Measurements from ENCODE around the gene ING1.

The ING1 gene

DNA sequence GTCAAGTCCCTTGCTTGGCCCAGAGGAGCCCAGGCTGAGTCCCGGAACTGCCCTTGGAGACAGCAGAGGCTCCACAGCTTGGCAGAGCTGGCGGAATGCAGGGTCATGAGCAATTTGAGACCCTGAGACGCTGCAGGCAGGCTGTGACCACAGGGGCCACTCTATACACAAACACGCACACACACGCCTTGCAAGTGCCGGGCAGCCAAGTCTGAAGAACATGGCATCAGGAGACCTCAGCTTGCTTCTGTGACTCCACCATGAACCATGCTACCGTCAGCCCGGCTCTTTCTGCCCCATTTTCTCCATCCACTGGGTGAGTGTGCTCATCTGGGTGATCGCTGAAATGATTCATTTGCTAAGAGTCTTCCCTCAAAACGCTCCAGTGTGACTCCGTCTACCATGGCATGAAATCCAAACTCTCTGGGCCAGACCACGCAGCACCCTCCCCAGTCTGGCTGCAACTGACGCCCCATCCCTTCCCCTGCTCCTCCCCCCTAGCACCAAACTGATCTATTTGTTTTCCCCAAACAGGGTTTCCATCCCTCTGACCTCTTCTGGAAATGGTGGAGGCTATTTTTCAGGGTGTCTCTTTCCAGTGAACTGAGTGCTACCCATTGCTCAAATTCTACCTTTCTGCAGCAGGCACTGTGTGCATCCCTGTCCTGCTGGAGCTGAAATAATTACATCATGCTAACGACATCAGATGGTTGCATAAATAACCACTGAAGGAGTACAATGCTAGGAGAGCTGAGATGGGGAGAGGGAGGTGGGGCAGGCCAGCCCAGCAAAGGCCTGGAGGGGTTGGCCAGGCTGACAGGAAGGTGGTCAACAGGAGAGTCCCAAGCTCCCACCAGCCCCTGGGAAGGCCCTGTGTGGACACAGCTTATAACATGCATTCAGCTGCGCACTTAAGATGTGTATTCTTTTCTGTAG lies 10.6 kb upstream of the ING1 start:
- peak overlapping the region; percentile 2; the same call in 1 of the 2 replicates for H3K27ac ChIP-seq
- TF ChIP-seq, protein P1, sequence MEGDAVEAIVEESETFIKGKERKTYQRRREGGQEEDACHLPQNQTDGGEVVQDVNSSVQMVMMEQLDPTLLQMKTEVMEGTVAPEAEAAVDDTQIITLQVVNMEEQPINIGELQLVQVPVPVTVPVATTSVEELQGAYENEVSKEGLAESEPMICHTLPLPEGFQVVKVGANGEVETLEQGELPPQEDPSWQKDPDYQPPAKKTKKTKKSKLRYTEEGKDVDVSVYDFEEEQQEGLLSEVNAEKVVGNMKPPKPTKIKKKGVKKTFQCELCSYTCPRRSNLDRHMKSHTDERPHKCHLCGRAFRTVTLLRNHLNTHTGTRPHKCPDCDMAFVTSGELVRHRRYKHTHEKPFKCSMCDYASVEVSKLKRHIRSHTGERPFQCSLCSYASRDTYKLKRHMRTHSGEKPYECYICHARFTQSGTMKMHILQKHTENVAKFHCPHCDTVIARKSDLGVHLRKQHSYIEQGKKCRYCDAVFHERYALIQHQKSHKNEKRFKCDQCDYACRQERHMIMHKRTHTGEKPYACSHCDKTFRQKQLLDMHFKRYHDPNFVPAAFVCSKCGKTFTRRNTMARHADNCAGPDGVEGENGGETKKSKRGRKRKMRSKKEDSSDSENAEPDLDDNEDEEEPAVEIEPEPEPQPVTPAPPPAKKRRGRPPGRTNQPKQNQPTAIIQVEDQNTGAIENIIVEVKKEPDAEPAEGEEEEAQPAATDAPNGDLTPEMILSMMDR (conservative IDR thresholded peaks at IDR 0.05) = no peak

DNA sequence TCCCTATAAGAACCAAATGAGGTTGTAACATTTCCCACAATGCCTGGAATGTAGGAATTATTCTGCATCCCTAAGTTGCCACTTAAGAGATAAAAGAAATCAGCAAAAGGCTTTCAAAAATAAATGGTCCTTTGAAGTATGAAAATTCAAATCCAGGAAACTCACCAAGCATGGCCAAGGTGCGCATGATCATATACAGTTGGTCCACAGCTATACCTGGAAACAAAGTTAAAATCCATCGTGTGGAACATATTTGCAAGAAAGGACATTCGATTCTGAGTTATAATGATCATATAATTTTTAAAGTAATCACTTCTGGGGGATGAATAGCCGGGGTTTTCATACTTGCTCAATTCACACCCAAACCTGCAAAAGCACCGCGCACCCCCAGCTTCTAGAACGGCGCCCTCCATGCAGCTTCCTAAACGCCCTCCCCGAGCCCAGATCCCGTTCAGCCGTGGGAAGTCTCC lies 8.1 kb upstream of the ING1 start:
- peak overlapping the region; percentile 90 for H3K27ac ChIP-seq
- TF ChIP-seq, protein P1 (conservative IDR thresholded peaks at IDR 0.05) = no peak

DNA sequence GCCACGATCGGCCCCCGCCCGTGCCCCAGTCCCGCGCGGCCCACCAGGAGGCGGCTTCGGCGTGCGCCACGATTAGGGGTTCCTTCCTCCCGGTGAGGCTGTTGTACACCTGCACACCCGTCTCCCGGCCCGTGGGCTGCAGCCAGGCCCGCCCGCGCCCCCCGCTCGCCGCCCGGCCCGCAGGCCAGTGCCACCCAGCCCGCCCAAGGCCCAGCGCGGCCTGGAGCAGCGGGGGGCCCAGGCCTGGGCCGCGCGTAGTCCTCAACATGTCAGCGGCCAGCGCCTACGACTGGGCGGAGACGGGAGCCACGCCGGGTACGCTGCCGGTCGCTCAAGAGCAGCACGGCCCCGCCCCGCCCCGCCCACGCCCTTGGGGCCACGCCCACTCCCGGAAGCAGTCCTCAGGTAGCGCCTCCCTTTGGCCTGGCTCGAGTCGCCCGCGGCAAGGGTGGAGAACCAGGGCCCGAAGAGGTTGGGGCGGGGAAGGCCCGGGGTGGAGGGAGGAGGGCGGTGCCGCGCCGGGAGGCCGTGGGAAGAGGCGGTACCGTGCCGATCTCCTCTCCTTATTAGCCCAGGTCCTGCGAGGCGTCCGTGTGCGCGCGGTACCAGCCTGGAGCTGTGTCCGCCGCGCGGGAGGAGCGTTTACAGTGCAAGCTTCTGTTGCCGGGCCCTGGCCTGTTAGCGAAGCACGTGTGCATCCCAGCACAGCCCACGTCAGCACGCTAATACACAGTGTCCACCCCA lies 7.5 kb upstream of the ING1 start, which contains the start of gene CARS2:
Gene CARS2 (minus strand): TSS at position 291 of the 744 bp plus-strand sequence. CDS start 23 bp downstream, at position 268.
- peak within 1 kb of the TSS; percentile 90 for H3K27ac ChIP-seq
- TF ChIP-seq, protein P1 (conservative IDR thresholded peaks at IDR 0.05) = peak; percentile 70

DNA sequence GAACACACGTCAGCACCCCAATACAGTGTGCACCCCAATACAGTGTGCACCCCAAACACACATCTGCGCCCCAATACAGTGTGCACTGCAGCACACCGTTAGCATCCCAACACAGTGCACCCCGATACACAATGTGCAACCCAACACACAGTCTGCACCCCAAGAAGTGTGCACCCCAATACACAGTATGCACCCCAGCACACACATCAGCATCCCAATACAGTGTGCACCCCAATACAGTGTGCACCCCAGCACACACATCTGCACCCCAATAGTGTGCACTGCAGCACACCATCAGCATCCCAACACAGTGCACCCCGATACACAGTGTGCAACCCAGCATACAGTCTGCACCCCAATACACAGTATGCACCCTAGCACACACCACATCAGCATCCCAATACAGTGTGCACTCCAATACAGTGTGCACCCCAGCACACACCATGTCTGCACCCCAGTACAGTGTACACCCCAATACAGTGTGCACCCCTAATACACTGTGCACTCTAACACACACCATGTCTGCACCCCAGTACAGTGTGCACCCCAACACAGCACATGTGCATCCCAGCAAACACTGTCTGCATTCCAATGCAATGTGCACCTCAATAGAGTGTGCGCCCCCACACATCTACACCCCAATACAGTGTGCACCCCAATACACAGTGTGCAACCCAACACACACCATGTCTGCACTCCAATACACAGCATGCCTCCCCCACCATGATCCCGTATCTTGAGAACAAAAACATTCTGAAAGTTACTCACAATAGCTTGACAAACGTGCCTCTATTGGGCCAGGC lies 6.7 kb upstream of the ING1 start:
- TF ChIP-seq, protein P1 (conservative IDR thresholded peaks at IDR 0.05) = no peak
- peak overlapping the region; percentile 90 for H3K27ac ChIP-seq

DNA sequence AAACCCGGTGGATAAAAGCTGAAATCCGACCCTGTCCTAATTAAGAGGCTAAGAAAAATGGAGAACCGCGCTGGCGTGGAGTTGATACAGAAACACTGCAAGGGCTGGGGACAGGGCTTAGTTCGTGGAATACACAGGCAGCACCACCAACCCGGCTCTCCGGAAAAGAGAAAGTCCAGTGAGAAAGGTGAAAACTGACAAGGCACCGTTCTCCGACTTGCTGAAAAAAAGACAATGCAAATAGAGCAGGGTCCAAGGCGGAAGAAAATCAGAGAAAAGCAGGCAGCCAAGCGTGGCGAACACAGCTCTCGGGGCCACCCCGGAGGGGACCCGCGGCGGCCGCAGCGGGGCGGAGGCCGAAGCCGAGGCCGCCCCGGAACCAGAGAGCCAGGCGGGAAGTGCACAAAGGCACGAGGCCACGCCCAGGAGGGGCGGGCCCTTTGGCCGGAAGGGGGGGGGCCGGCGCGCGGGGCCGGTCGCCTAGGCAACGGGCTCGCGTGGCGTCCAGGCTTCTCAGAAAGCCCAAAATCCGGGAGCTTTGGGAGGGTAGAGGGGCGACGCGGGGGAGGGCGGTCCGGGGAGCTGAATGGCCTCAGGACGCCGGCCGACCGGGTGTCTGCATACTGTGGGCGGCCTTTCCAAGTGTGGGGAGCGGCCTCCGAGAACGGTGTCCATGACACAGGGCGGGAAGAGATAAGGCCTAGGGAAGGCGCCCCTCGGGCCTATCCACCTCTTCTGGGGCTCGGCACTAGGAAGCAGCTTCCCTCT lies 1.2 kb upstream of the ING1 start:
- TF ChIP-seq, protein P1 (conservative IDR thresholded peaks at IDR 0.05) = peak; percentile 16
- H3K27ac ChIP-seq = peak overlapping the region; percentile 100

DNA sequence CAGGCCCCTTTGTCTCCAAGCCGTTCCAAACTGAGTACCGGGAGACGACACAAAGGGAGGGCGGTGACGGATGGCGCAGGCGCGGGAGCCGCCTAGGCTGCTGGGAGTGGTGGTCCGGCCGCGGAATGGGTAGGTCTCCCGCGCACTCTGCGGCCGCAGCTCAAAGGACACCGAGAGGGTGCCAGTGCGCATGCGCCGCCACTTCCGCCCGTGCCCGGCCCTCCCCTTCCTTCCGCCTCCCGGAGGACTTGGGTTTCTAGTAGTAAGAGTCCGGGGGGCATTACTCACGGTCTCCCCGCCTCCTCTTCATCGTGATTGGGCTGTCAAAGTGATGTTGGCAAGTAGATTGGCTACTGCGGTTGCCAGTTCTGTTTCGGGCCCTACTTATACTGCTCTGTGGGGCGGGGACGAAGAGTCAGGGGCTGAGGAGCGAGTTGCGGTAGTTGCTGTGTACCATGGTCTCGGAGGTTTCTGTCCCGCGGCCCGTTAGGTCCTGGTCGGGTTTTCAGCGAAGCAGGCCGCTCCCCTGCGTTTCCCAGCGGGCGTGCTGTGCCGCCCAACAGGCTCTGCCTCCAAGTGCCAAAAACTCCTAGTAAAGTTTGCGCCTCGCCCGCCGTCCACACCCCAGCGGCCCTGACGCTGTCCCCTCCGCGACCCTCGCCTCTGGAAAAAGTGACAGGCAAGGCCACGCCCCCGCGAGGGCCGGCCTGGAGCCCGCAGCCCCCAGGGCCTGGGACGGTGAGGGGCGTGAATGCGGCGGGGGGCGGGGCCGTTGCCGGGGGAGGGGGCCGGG lies 455 bp upstream of the ING1 start:
- H3K27ac ChIP-seq = peak overlapping the region; percentile 100
- TF ChIP-seq, protein P1 (conservative IDR thresholded peaks at IDR 0.05) = no peak

All from VCaP (cell line).